Kidney (tissue), 14 donors: Measurements from ENCODE around the gene ADAT1. TPM values are rescaled to one million over a fixed set of nuclear protein-coding genes. Genes with fewer than 3 reads are reported as not detected.

Source experiments
- DNase-seq, 5 donors: peaks; one replicate each; pipeline ENCODE4 v3.0.0-alpha.2; 2013 to 2020
- FAIRE-seq: peaks from 2 replicates; lab custom pipeline; 2012; peaks lifted over from hg19 to GRCh38; lab: Jason Lieb, UNC
- H3K27ac ChIP-seq, 2 donors: one replicate each; pipeline ENCODE4 v1.7.0; 2013; ENCODE audit warnings: low read depth in 2 of 2, low read length in 2 of 2, inconsistent platforms in 1 of 2
- H3K27me3 ChIP-seq: one replicate; pipeline ENCODE4 v1.7.1; 2013; ENCODE audit warnings: low read length, inconsistent platforms; ENCODE audit not compliant: control insufficient read depth, insufficient read depth
- H3K36me3 ChIP-seq, 3 donors: one replicate each; pipeline versions ENCODE4 v1.7.0 to v1.7.1; 2013; ENCODE audit warnings: low read length in 3 of 3, control low read depth in 1 of 3, inconsistent platforms in 1 of 3; ENCODE audit not compliant: insufficient read depth in 3 of 3, control insufficient read depth in 2 of 3
- H3K4me1 ChIP-seq, 3 donors: one replicate each; pipeline versions ENCODE4 v1.7.0 to v1.7.1; 2013; ENCODE audit warnings: low read length in 3 of 3, inconsistent platforms in 1 of 3, low read depth in 1 of 3; ENCODE audit not compliant: control insufficient read depth in 2 of 3, insufficient read depth in 2 of 3
- H3K4me3 ChIP-seq, 3 donors: one replicate each; pipeline versions ENCODE4 v1.7.0 to v1.8.1; 2013; ENCODE audit warnings: low read length in 3 of 3, control low read depth in 1 of 3, inconsistent platforms in 1 of 3
- H3K9ac ChIP-seq, 3 donors: one replicate each; pipeline versions ENCODE4 v1.7.0 to v1.7.1; 2013; ENCODE audit warnings: low read length in 3 of 3, control low read depth in 1 of 3, inconsistent platforms in 1 of 3
- H3K9me3 ChIP-seq, 3 donors: one replicate each; pipeline versions ENCODE4 v1.7.0 to v1.7.1; 2013; ENCODE audit warnings: low read length in 3 of 3, control low read depth in 1 of 3, inconsistent platforms in 1 of 3; ENCODE audit not compliant: control insufficient read depth in 2 of 3, insufficient read depth in 1 of 3
- CTCF ChIP-seq: IDR thresholded peaks from 3 replicates; pipeline ENCODE4 v1.5.1; 2012; ENCODE audit warnings: mild to moderate bottlenecking, moderate library complexity, borderline replicate concordance; ENCODE audit not compliant: insufficient read depth; ENCODE audit errors: extremely low read depth
- intact Hi-C: fragments of 100-400 bp; cut with DNase I; formaldehyde crosslinking; loops from one replicate; pipeline ENCODE4 v1.11.1; 2022
- polyA plus RNA-seq: library from polyadenylated mRNA; stranded (reverse); fragments of 350-450 nt; fragmentation: Illumina TruSeq; extraction: RNeasy Lipid Tissue Mini Kit (QIAGEN cat#74804); gene quantifications from one replicate; pipeline ENCODE4 v1.2.3, GENCODE V29; 2014; ENCODE audit warnings: low read depth, low replicate concordance; ENCODE audit not compliant: insufficient read depth
- total RNA-seq: library from RNA; stranded (reverse); fragmentation: NEBNext Ultra II Directional; extraction: Animal tissue kit (Norgen Biotek cat#: 25700); gene quantifications from one replicate; pipeline ENCODE4 v1.2.1, GENCODE V29; 2021
- donor health status: control.
- donor health status: control.
- donor health status: control.
- donor health status: control.
- donor health status: control.
- donor health status: DM: yes; HTN: yes; CAD: no.
- donor health status: Normal renal cell carcinoma (clear cell type).

Gene ADAT1
- total and polyA plus RNA-seq, 2 donors from 2014 or later: 24.4 to 56.5 TPM

- intact Hi-C loops: no loop called here
- Histone ChIP-seq H3K4me1 (no peaks in the 10 kb centered on the region), H3K4me3 (no peak overlapping the region), H3K27me3 (no peaks in the 10 kb centered on the region), H3K36me3 (peaks cover 15 to 45% (median 24%) of the 10 kb centered on the region in 3 donors), H3K27ac (no peak overlapping the region), H3K9me3 (no peaks in the 10 kb centered on the region), H3K9ac (no peak overlapping the region)
- DNase-seq (no peak), FAIRE-seq (no peak)
- no peak for TF ChIP-seq CTCF
Measured at GRCh38 chr16:75606507-75606906, 16.6 kb downstream of the ADAT1 start.

GRCh38 chr16:75603241-75603640 is 19.8 kb downstream of the ADAT1 start:
- DNase-seq (no peak), FAIRE-seq (no peak)
- H3K27me3 ChIP-seq: no peaks in the 10 kb centered on the region
- intact Hi-C loops: no loop called here
- no peak overlapping the region for H3K27ac ChIP-seq
- no peak overlapping the region for H3K4me3 ChIP-seq
- H3K36me3 ChIP-seq: peaks cover 12 to 39% (median 21%) of the 10 kb centered on the region in 3 donors
- no peak overlapping the region for H3K9ac ChIP-seq
- TF ChIP-seq CTCF: no peak
- H3K9me3 ChIP-seq: no peaks in the 10 kb centered on the region
- H3K4me1 ChIP-seq: no peaks in the 10 kb centered on the region

- Histone ChIP-seq H3K4me1 (no peaks in the 10 kb centered on the region), H3K27me3 (no peaks in the 10 kb centered on the region), H3K9ac (no peak overlapping the region), H3K27ac (no peak overlapping the region), H3K4me3 (no peak overlapping the region), H3K36me3 (peaks cover 12 to 24% (median 20%) of the 10 kb centered on the region in 3 donors), H3K9me3 (no peaks in the 10 kb centered on the region)
- no peak for TF ChIP-seq CTCF
- FAIRE-seq (no peak), DNase-seq (no peak)
- intact Hi-C loops: no loop called here
Measured at GRCh38 chr16:75599452-75600277, 23.4 kb downstream of the ADAT1 start.
